ENCODE measurements around the gene SLC36A4.

SLC36A4 gene

GRCh38 chr11:93166862-93167261 lies 30.9 kb downstream of the SLC36A4 start:
- no peak for TF ChIP-seq ZFX (IDR thresholded peaks at IDR 0.05)
- no peak overlapping the region for H3K27ac ChIP-seq

- TF ChIP-seq ZFX (IDR thresholded peaks at IDR 0.05) (no peak), CTCF (conservative IDR thresholded peaks at IDR 0.05) (no peak)
Observed at GRCh38 chr11:93166194-93166593, 31.6 kb downstream of the SLC36A4 start.

GRCh38 chr11:93160808-93161207 lies 37.0 kb downstream of the SLC36A4 start:
- H3K27ac ChIP-seq, result no peak overlapping the region
- TF ChIP-seq CTCF (conservative IDR thresholded peaks at IDR 0.05) (no peak), ZFX (IDR thresholded peaks at IDR 0.05) (no peak)

More at GRCh38 chr11:93166194-93166593, 31.6 kb downstream of the SLC36A4 start:
- H3K27ac ChIP-seq, result no peak overlapping the region

- TF ChIP-seq ZFX (IDR thresholded peaks at IDR 0.05) (no peak), CTCF (conservative IDR thresholded peaks at IDR 0.05) (no peak)
- no peak overlapping the region for H3K27ac ChIP-seq
Observed at GRCh38 chr11:93160156-93160555, 37.6 kb downstream of the SLC36A4 start.

- H3K27ac ChIP-seq, result no peak overlapping the region
- TF ChIP-seq ZFX (IDR thresholded peaks at IDR 0.05) (no peak), CTCF (conservative IDR thresholded peaks at IDR 0.05) (no peak)
Observed at GRCh38 chr11:93159721-93160120, 38.1 kb downstream of the SLC36A4 start.

GRCh38 chr11:93155738-93156137 lies 42.1 kb downstream of the SLC36A4 start:
- H3K27ac ChIP-seq, result no peak overlapping the region
- TF ChIP-seq ZFX (IDR thresholded peaks at IDR 0.05) (no peak), CTCF (conservative IDR thresholded peaks at IDR 0.05) (no peak)

- H3K27ac ChIP-seq, result no peak overlapping the region
- no peak for TF ChIP-seq CTCF (conservative IDR thresholded peaks at IDR 0.05)
- no peak for TF ChIP-seq ZFX (IDR thresholded peaks at IDR 0.05)
Observed at GRCh38 chr11:93145390-93145915, 52.3 kb downstream of the SLC36A4 start.

GRCh38 chr11:93143800-93144199 lies 54.0 kb downstream of the SLC36A4 start:
- H3K27ac ChIP-seq, result no peak overlapping the region
- TF ChIP-seq CTCF (conservative IDR thresholded peaks at IDR 0.05) (no peak), ZFX (IDR thresholded peaks at IDR 0.05) (no peak)

Data from C4-2B (cell line).